ENCODE measurements around the gene PADI1. TPM values are rescaled to one million over a fixed set of nuclear protein-coding genes. Genes with fewer than 3 reads are reported as not detected.

Gene PADI1
- total RNA-seq, 1 donor from 2014 or later = not detected

DNA sequence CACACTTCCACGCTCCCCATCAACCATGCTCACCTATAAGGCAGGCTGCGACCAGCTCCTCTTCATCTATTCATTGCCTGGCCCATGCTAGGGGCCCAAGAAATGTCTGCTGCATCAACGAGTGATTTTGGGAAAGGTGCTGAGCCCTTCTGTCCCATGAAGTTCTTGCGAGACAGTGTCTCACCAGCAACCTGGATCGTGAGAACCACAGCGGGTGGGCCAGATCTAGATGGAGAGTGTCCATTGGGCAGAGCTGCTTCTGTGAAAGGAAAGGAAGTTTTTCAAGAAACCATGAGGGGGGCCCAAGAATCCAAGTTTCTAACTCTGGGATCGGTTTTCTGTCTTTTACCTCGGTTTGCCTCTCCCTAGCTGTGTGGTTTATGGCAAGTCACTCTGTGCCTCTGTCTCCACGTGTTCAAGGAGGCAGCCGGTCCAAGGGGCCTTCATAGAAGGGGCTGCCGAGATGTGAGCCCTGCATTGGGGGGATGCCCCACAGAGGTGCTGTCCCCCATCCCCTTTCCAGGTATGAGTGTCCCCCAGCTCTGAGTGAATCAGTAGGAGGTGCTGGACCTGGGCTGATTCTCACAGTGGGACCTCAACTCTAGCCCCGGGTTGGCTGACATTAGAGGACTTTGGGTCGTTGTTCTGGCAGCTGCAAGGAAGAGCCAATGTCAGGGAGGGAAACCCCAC lies 8.3 kb upstream of the PADI1 start:
- no peak overlapping the region for H3K4me3 Mint-ChIP-seq
- H3K36me3 Mint-ChIP-seq (ENCODE audit: low read depth) = no peaks in the 10 kb centered on the region
- DNase-seq (ENCODE audit: low spot score) = no peak
- peaks cover 14% of the 10 kb centered on the region for H3K4me1 Mint-ChIP-seq (ENCODE audit: low read depth)
- H3K27ac Mint-ChIP-seq = no peak overlapping the region
- intact Hi-C loops (cut with micrococcal nuclease) = no loop called here
- peaks cover 4% of the 10 kb centered on the region for H3K27me3 Mint-ChIP-seq (ENCODE audit: insufficient read depth)
- H3K9me3 Mint-ChIP-seq = no peaks in the 10 kb centered on the region

- H3K4me3 Mint-ChIP-seq = no peak overlapping the region
- H3K9me3 Mint-ChIP-seq = no peaks in the 10 kb centered on the region
- H3K27ac Mint-ChIP-seq = no peak overlapping the region
- H3K4me1 Mint-ChIP-seq (ENCODE audit: low read depth) = peaks cover 20% of the 10 kb centered on the region
- intact Hi-C loops (cut with micrococcal nuclease) = no loop called here
- peaks cover 2% of the 10 kb centered on the region for H3K27me3 Mint-ChIP-seq (ENCODE audit: insufficient read depth)
- no peak for DNase-seq (ENCODE audit: low spot score)
- H3K36me3 Mint-ChIP-seq (ENCODE audit: low read depth) = no peaks in the 10 kb centered on the region
Observed at GRCh38 chr1:17197696-17198095, 7.2 kb upstream of the PADI1 start.

DNA sequence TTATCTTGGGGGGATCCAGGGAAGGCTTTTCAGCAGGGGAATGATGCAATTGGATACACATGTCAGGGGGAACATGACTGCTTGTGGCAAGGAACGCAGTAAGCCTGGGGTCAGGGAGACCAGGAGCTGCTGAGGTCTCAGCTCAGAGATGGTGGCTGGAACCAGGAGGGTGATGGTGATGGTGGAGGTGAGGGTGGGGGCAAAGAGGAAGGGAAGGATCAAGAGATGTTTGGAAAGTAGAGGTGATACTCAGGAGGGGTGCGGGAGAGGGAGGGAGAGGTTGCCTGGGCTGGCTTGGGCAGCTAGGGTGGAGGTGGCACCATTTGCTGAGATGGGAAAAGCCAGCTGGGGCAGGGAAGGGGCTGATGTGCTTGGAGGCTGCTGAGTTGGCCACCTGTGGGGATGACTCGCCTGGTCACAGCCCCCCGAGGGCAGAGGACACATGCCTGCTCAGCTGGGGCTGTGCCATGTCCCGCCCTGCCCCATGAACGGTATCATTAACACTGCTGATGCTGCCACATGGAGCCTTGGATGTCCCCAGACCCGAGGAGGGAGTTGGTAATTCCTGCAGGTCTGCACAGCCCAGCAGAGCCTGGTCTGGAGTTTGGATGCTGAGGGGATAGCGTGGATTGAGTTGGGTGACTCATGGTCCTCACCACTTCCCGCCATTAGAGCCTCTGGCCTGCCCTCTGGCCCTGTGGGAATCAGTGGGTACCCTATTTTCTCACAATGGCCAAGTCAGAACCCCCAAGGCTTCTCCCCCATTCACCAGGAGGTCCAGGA lies 6.3 kb upstream of the PADI1 start:
- Mint-ChIP-seq H3K27me3 (ENCODE audit: insufficient read depth) (peaks cover 2% of the 10 kb centered on the region), H3K36me3 (ENCODE audit: low read depth) (peaks cover 2% of the 10 kb centered on the region), H3K4me3 (no peak overlapping the region), H3K4me1 (ENCODE audit: low read depth) (peaks cover 20% of the 10 kb centered on the region), H3K27ac (no peak overlapping the region), H3K9me3 (no peaks in the 10 kb centered on the region)
- DNase-seq (ENCODE audit: low spot score) = no peak
- intact Hi-C loops (cut with micrococcal nuclease) = no loop called here

DNA sequence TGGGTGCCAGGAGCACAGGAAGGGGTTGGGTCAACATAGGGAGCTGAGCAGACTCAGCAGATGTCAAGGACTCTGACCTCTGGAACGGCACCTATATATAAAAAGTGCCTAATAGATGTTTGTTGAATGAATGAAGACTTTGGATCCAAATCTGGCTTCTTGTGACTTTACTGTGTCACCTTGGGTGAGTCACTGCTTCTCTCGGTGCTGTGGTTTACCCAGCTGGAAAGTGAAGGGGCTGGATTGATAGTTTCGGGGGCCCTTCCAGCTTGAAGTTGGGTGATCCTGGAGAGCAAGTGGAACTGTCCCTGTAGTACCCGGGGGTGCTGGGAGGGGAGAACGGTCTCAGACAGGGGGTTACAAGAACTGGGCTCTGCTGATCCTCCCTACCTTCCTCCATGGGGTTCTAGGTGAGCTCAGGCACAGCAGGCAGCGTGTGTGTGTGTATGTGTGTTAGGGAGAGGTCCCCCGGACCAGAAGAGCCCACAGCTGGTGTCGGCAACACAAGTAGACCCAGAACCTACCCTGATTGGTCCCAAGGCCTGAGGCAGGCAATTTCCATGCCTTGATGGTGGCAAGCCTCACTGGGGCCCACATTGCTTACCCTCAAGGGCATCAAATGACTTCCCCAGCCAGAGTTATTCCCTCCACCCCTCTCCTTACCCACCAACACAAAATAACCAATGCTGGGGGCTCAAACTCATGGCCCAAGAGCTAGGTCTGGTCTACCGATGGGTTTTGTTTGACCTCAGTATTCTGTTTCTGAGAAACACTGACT lies 5.5 kb upstream of the PADI1 start:
- no peak for DNase-seq (ENCODE audit: low spot score)
- H3K36me3 Mint-ChIP-seq (ENCODE audit: low read depth) = peaks cover 2% of the 10 kb centered on the region
- intact Hi-C loops (cut with micrococcal nuclease) = no loop called here
- H3K4me3 Mint-ChIP-seq = no peak overlapping the region
- peaks cover 7% of the 10 kb centered on the region for H3K27me3 Mint-ChIP-seq (ENCODE audit: insufficient read depth)
- H3K27ac Mint-ChIP-seq = no peak overlapping the region
- peaks cover 20% of the 10 kb centered on the region for H3K4me1 Mint-ChIP-seq (ENCODE audit: low read depth)
- no peaks in the 10 kb centered on the region for H3K9me3 Mint-ChIP-seq

GRCh38 chr1:17200246-17200645 lies 4.7 kb upstream of the PADI1 start:
- Mint-ChIP-seq H3K27ac (peak overlapping the region; percentile 40), H3K36me3 (ENCODE audit: low read depth) (peaks cover 2% of the 10 kb centered on the region), H3K9me3 (no peaks in the 10 kb centered on the region), H3K4me1 (ENCODE audit: low read depth) (peaks cover 20% of the 10 kb centered on the region), H3K27me3 (ENCODE audit: insufficient read depth) (peaks cover 7% of the 10 kb centered on the region), H3K4me3 (no peak overlapping the region)
- intact Hi-C loops (cut with micrococcal nuclease) = no loop called here
- DNase-seq (ENCODE audit: low spot score) = no peak

GRCh38 chr1:17200756-17201155 lies 4.2 kb upstream of the PADI1 start:
- peaks cover 2% of the 10 kb centered on the region for H3K36me3 Mint-ChIP-seq (ENCODE audit: low read depth)
- no peak overlapping the region for H3K4me3 Mint-ChIP-seq
- peaks cover 7% of the 10 kb centered on the region for H3K27me3 Mint-ChIP-seq (ENCODE audit: insufficient read depth)
- H3K27ac Mint-ChIP-seq = no peak overlapping the region
- intact Hi-C loops (cut with micrococcal nuclease) = no loop called here
- H3K4me1 Mint-ChIP-seq (ENCODE audit: low read depth) = peaks cover 20% of the 10 kb centered on the region
- no peak for DNase-seq (ENCODE audit: low spot score)
- no peaks in the 10 kb centered on the region for H3K9me3 Mint-ChIP-seq

DNA sequence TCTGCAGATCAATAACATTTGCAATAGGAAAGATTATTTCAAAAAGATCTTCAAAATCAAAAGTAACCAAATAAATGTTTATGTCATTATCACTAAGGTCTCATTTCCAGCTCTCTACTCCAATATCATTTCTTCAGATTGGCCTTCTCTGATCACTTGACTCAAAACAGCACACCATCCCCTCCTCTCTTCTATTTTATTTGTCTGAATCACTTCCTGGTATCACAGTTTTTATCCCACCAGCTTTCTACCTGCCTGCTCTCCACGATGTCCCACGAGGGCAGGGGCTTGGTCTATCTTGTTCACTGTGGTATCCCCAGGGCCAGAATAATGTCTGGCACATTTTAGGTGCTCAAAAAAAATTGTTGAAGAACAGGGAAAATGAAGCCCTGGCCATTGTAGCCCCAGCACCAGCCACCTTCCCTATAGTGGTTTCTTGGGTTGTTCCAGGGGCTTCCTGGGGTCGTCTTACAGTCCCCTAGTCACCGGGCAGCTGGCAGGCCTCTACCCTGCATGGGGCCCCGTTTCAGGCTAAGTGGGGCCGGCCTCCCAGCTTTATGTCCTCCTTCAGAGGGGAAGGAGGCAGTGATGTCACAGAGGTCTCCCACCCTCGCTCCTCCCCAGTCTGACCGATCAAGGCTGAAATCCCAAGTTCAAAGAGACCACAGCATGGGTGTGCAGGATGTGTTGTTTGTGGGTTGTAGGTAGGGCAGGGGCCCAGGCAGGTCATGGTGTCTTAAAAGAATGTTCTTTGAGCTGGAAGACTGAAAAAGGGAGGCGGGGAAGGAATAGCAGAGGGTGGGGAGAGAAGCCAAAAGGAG lies 3.5 kb upstream of the PADI1 start:
- Mint-ChIP-seq H3K4me3 (peak overlapping the region; percentile 27), H3K4me1 (ENCODE audit: low read depth) (peaks cover 20% of the 10 kb centered on the region), H3K27me3 (ENCODE audit: insufficient read depth) (peaks cover 7% of the 10 kb centered on the region), H3K9me3 (no peaks in the 10 kb centered on the region), H3K27ac (peak overlapping the region; percentile 33), H3K36me3 (ENCODE audit: low read depth) (peaks cover 2% of the 10 kb centered on the region)
- DNase-seq (ENCODE audit: low spot score) = no peak
- intact Hi-C loops (cut with micrococcal nuclease) = no loop called here

GRCh38 chr1:17205652-17206051 lies 724 bp downstream of the PADI1 start:
- Mint-ChIP-seq H3K4me1 (ENCODE audit: low read depth) (peaks cover 29% of the 10 kb centered on the region), H3K27me3 (ENCODE audit: insufficient read depth) (peaks cover 8% of the 10 kb centered on the region)
- intact Hi-C loops (cut with micrococcal nuclease) = no loop called here

GRCh38 chr1:17206196-17206595 lies 1.3 kb downstream of the PADI1 start:
- no peak for DNase-seq (ENCODE audit: low spot score)
- Mint-ChIP-seq H3K27me3 (ENCODE audit: insufficient read depth) (peaks cover 8% of the 10 kb centered on the region), H3K9me3 (no peaks in the 10 kb centered on the region), H3K36me3 (ENCODE audit: low read depth) (peaks cover 2% of the 10 kb centered on the region), H3K4me1 (ENCODE audit: low read depth) (peaks cover 23% of the 10 kb centered on the region), H3K4me3 (no peak overlapping the region), H3K27ac (no peak overlapping the region)
- intact Hi-C loops (cut with micrococcal nuclease) = no loop called here

More at GRCh38 chr1:17205652-17206051, 724 bp downstream of the PADI1 start:
- Mint-ChIP-seq H3K36me3 (ENCODE audit: low read depth) (peaks cover 2% of the 10 kb centered on the region), H3K9me3 (no peaks in the 10 kb centered on the region), H3K4me3 (no peak overlapping the region), H3K27ac (no peak overlapping the region)
- DNase-seq (ENCODE audit: low spot score) = no peak

DNA sequence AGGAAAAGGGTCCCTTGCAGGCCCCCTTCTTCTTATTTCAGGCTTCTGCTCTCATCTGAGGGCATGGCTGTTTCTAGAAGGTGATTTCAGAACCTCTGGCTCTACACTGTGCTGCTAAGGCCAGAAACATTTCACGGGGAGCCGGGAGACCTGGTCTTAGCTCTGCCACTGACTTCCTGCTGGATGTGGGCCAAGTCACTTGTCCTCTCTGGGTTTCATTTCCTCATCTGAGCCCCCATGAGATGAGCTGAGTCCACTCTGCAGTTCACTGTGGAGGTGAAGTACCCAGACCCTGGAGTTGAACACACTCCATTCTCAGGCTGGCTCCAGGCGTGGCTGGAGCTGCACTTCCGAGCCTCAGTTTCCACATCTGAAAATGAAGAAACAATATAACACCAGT lies 2.1 kb downstream of the PADI1 start:
- Mint-ChIP-seq H3K4me1 (ENCODE audit: low read depth) (peaks cover 15% of the 10 kb centered on the region), H3K36me3 (ENCODE audit: low read depth) (peaks cover 2% of the 10 kb centered on the region), H3K4me3 (no peak overlapping the region), H3K27me3 (ENCODE audit: insufficient read depth) (peaks cover 8% of the 10 kb centered on the region), H3K9me3 (no peaks in the 10 kb centered on the region), H3K27ac (peak overlapping the region; percentile 15)
- DNase-seq (ENCODE audit: low spot score) = no peak
- intact Hi-C loops (cut with micrococcal nuclease) = no loop called here

GRCh38 chr1:17207540-17207939 lies 2.6 kb downstream of the PADI1 start:
- H3K9me3 Mint-ChIP-seq = no peaks in the 10 kb centered on the region
- H3K27me3 Mint-ChIP-seq (ENCODE audit: insufficient read depth) = peaks cover 10% of the 10 kb centered on the region
- peaks cover 2% of the 10 kb centered on the region for H3K36me3 Mint-ChIP-seq (ENCODE audit: low read depth)
- H3K4me1 Mint-ChIP-seq (ENCODE audit: low read depth) = peaks cover 17% of the 10 kb centered on the region
- H3K4me3 Mint-ChIP-seq = no peak overlapping the region
- intact Hi-C loops (cut with micrococcal nuclease) = no loop called here
- no peak overlapping the region for H3K27ac Mint-ChIP-seq
- no peak for DNase-seq (ENCODE audit: low spot score)

DNA sequence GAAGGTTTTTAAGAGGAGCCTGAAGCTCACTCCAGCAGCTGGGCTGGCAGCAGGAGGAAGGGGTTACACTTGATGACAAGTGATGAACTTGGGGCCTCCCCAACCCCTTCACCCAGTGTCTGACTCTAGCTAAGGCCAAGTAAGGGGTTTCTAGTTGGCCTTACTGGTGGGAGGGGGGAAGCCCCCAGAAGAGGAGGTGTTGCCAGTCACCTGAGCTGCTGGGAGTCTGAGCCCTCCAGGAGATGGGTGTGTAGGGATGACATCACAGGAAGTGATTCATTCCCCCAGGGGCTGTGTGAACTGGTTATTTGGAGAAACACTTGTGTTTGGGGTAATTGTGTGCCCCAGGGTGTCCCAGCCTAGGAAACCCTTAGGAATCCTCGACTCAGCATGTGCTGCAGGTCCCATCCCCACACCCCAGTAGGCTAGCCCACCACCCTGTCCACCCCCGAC lies 3.1 kb downstream of the PADI1 start:
- H3K27ac Mint-ChIP-seq = no peak overlapping the region
- peaks cover 21% of the 10 kb centered on the region for H3K4me1 Mint-ChIP-seq (ENCODE audit: low read depth)
- H3K36me3 Mint-ChIP-seq (ENCODE audit: low read depth) = no peaks in the 10 kb centered on the region
- no peak overlapping the region for H3K4me3 Mint-ChIP-seq
- intact Hi-C loops (cut with micrococcal nuclease) = no loop called here
- H3K9me3 Mint-ChIP-seq = no peaks in the 10 kb centered on the region
- H3K27me3 Mint-ChIP-seq (ENCODE audit: insufficient read depth) = peaks cover 14% of the 10 kb centered on the region
- peak; percentile 10 for DNase-seq (ENCODE audit: low spot score)
